GM12873 (cell line): Measurements from ENCODE around the gene PER2.

Experiments used
- CTCF ChIP-seq: IDR thresholded peaks from 2 replicates; pipeline ENCODE4 v1.5.1; 2012; ENCODE audit warnings: low read depth, mild to moderate bottlenecking, moderate library complexity, low read length, control low read depth; ENCODE audit not compliant: insufficient read depth; ENCODE audit errors: missing control alignments

PER2 gene

GRCh38 chr2:238274152-238274865, 14.1 kb downstream of the PER2 start:
- no peak for TF ChIP-seq CTCF

- no peak for TF ChIP-seq CTCF
Observed at GRCh38 chr2:238272156-238272555, 16.3 kb downstream of the PER2 start.

GRCh38 chr2:238271061-238271554, 17.3 kb downstream of the PER2 start:
- TF ChIP-seq CTCF, result no peak

- TF ChIP-seq CTCF, result no peak
Observed at GRCh38 chr2:238270606-238271005, 17.8 kb downstream of the PER2 start.

GRCh38 chr2:238269741-238270140, 18.7 kb downstream of the PER2 start:
- no peak for TF ChIP-seq CTCF

GRCh38 chr2:238267884-238268680, 20.3 kb downstream of the PER2 start:
- TF ChIP-seq CTCF, result no peak

GRCh38 chr2:238267341-238267710, 21.1 kb downstream of the PER2 start:
- TF ChIP-seq CTCF, result no peak
